Measurements from ENCODE around the gene FZD10. TPM values are rescaled to one million over a fixed set of nuclear protein-coding genes. Genes with fewer than 3 reads are reported as not detected.

Gene FZD10
- total RNA-seq, 3 donors from 2014 or later (not counting 1 experiment from before 2014, with no cell fraction given) = not detected

- intact Hi-C loops (cut with micrococcal nuclease) = no loop called here
- no peaks in the 10 kb centered on the region for H3K36me3 ChIP-seq (ENCODE audit: control insufficient read depth, insufficient read depth, low read length)
- ATAC-seq = no peak
- Mint-ChIP-seq H3K36me3 (no peaks in the 10 kb centered on the region), H3K4me1 (no peaks in the 10 kb centered on the region), H3K9me3 (no peaks in the 10 kb centered on the region), H3K4me3 (no peak overlapping the region), H3K27me3 (ENCODE audit: low read depth in 2 of 2) (peaks cover 0 to 2% of the 10 kb centered on the region in 2 donors), H3K27ac (no peak overlapping the region)
- TF ChIP-seq CTCF (IDR thresholded peaks at IDR 0.05) = no peak
- no peak overlapping the region for H3K4me3 ChIP-seq (ENCODE audit: low read length)
- no peak overlapping the region for H3K27ac ChIP-seq (ENCODE audit: low read length)
- WGBS (ENCODE audit: insufficient coverage) = 55% methylated on average over 18 of the region's 18 CpGs
- no peak for DNase-seq
- H3K4me1 ChIP-seq (ENCODE audit: control insufficient read depth, insufficient read depth, low read length) = no peaks in the 10 kb centered on the region
- peaks cover 3% of the 10 kb centered on the region for H3K9me3 ChIP-seq (ENCODE audit: control insufficient read depth, insufficient read depth, low read length)
- H3K27me3 ChIP-seq (ENCODE audit: control insufficient read depth, insufficient read depth, low read length) = no peaks in the 10 kb centered on the region
These were observed 37.5 kb downstream of the FZD10 start for GRCh38 chr12:130199581-130200390.

- DNase-seq = no peak
- H3K4me1 ChIP-seq (ENCODE audit: control insufficient read depth, insufficient read depth, low read length) = no peaks in the 10 kb centered on the region
- H3K4me3 Mint-ChIP-seq = no peak overlapping the region
- H3K27me3 Mint-ChIP-seq (ENCODE audit: low read depth in 2 of 2) = peaks cover 0 to 3% of the 10 kb centered on the region in 2 donors
- 84% methylated on average over 7 of the region's 7 CpGs for WGBS (ENCODE audit: insufficient coverage)
- H3K27ac Mint-ChIP-seq = no peak overlapping the region
- H3K27me3 ChIP-seq (ENCODE audit: control insufficient read depth, insufficient read depth, low read length) = no peaks in the 10 kb centered on the region
- ATAC-seq = no peak
- no peak for TF ChIP-seq CTCF (IDR thresholded peaks at IDR 0.05)
- H3K27ac ChIP-seq (ENCODE audit: low read length) = no peak overlapping the region
- no peaks in the 10 kb centered on the region for H3K36me3 ChIP-seq (ENCODE audit: control insufficient read depth, insufficient read depth, low read length)
- intact Hi-C loops (cut with micrococcal nuclease) = no loop called here
- no peak overlapping the region for H3K4me3 ChIP-seq (ENCODE audit: low read length)
- H3K9me3 ChIP-seq (ENCODE audit: control insufficient read depth, insufficient read depth, low read length) = peaks cover 3% of the 10 kb centered on the region
- H3K36me3 Mint-ChIP-seq = no peaks in the 10 kb centered on the region
- no peaks in the 10 kb centered on the region for H3K4me1 Mint-ChIP-seq
- no peaks in the 10 kb centered on the region for H3K9me3 Mint-ChIP-seq
These were observed 38.2 kb downstream of the FZD10 start for GRCh38 chr12:130200445-130200844.

GRCh38 chr12:130201037-130201436 lies 38.8 kb downstream of the FZD10 start:
- Histone ChIP-seq H3K9me3 (ENCODE audit: control insufficient read depth, insufficient read depth, low read length) (peaks cover 3% of the 10 kb centered on the region), H3K4me3 (ENCODE audit: low read length) (no peak overlapping the region), H3K27me3 (ENCODE audit: control insufficient read depth, insufficient read depth, low read length) (no peaks in the 10 kb centered on the region), H3K27ac (ENCODE audit: low read length) (no peak overlapping the region), H3K4me1 (ENCODE audit: control insufficient read depth, insufficient read depth, low read length) (no peaks in the 10 kb centered on the region), H3K36me3 (ENCODE audit: control insufficient read depth, insufficient read depth, low read length) (no peaks in the 10 kb centered on the region)
- Mint-ChIP-seq H3K4me1 (no peaks in the 10 kb centered on the region), H3K27ac (no peak overlapping the region), H3K9me3 (no peaks in the 10 kb centered on the region), H3K27me3 (ENCODE audit: low read depth in 2 of 2) (peaks cover 0 to 4% of the 10 kb centered on the region in 2 donors), H3K36me3 (no peaks in the 10 kb centered on the region), H3K4me3 (no peak overlapping the region)
- TF ChIP-seq CTCF (IDR thresholded peaks at IDR 0.05) = no peak
- no peak for ATAC-seq
- DNase-seq = no peak
- 91% methylated on average over 8 of the region's 8 CpGs for WGBS (ENCODE audit: insufficient coverage)
- intact Hi-C loops (cut with micrococcal nuclease) = no loop called here

- intact Hi-C loops (cut with micrococcal nuclease) = no loop called here
- Mint-ChIP-seq H3K9me3 (no peaks in the 10 kb centered on the region), H3K27me3 (ENCODE audit: low read depth in 2 of 2) (peaks cover 0 to 4% of the 10 kb centered on the region in 2 donors), H3K4me3 (no peak overlapping the region), H3K4me1 (no peaks in the 10 kb centered on the region), H3K27ac (no peak overlapping the region), H3K36me3 (no peaks in the 10 kb centered on the region)
- no peak for TF ChIP-seq CTCF (IDR thresholded peaks at IDR 0.05)
- Histone ChIP-seq H3K4me1 (ENCODE audit: control insufficient read depth, insufficient read depth, low read length) (no peaks in the 10 kb centered on the region), H3K36me3 (ENCODE audit: control insufficient read depth, insufficient read depth, low read length) (no peaks in the 10 kb centered on the region), H3K9me3 (ENCODE audit: control insufficient read depth, insufficient read depth, low read length) (peaks cover 3% of the 10 kb centered on the region), H3K27me3 (ENCODE audit: control insufficient read depth, insufficient read depth, low read length) (no peaks in the 10 kb centered on the region), H3K27ac (ENCODE audit: low read length) (no peak overlapping the region), H3K4me3 (ENCODE audit: low read length) (no peak overlapping the region)
- no peak for ATAC-seq
- WGBS (ENCODE audit: insufficient coverage) = 78% methylated on average over 6 of the region's 6 CpGs
- no peak for DNase-seq
These were observed 39.9 kb downstream of the FZD10 start for GRCh38 chr12:130202201-130202600.
